ENCODE data around the gene NRG4.

- TF ChIP-seq CTCF (IDR thresholded peaks at IDR 0.05) (no peak), POLR2A (IDR thresholded peaks at IDR 0.05) (no peak), POLR2AphosphoS5 (IDR thresholded peaks at IDR 0.05) (no peak)
These were observed 6.0 kb downstream of the NRG4 start for GRCh38 chr15:76006136-76006778.

Measured in upper lobe of left lung (tissue), 4 donors.